ENCODE results near the gene KLHDC1. TPM values are rescaled to one million over a fixed set of nuclear protein-coding genes. Genes with fewer than 3 reads are reported as not detected.
"Not testable (repeated sequence)": the region's sequence is repeated elsewhere in the genome, so short reads cannot be mapped to it uniquely, and the experiment has no call there.

The KLHDC1 gene
- total and polyA plus RNA-seq, 9 donors: 6.7 to 22.9 (median 16.8) TPM

- Histone ChIP-seq H3K27me3 (no peaks in the 10 kb centered on the region), H3K9me3 (no peaks in the 10 kb centered on the region), H3K4me1 (ENCODE audit: insufficient read depth) (peaks cover 13% of the 10 kb centered on the region), H3K36me3 (no peaks in the 10 kb centered on the region), H3K27ac (peak overlapping the region in 1 of 2 donors; percentile 97), H3K4me3 (peak overlapping the region; percentile 99)
- no peak for DNase-seq
- TF ChIP-seq CTCF (IDR thresholded peaks at IDR 0.05): no peak
- intact Hi-C loops (cut with DNase I): loop anchor here in 1 of 4 donors (10.0 kb wide), 2 partner anchors 74 to 134 kb away; partner anchors contain the start of genes DNAAF2 and KLHDC1
- WGBS, 3 donors: 6 to 12% (median 6%) methylated on average over 6 of the region's 6 CpGs
These were observed 76.3 kb downstream of the KLHDC1 start for GRCh38 chr14:49769171-49769570.

GRCh38 chr14:49769581-49770211, 76.8 kb downstream of the KLHDC1 start:
- H3K9me3 ChIP-seq: no peaks in the 10 kb centered on the region
- TF ChIP-seq CTCF (IDR thresholded peaks at IDR 0.05): no peak
- no peak for TF ChIP-seq POLR2A (IDR thresholded peaks at IDR 0.05)
- TF ChIP-seq EP300 (IDR thresholded peaks at IDR 0.05): no peak
- no peaks in the 10 kb centered on the region for H3K27me3 ChIP-seq
- no peak for DNase-seq
- peaks cover 13% of the 10 kb centered on the region for H3K4me1 ChIP-seq (ENCODE audit: insufficient read depth)
- H3K27ac ChIP-seq: peak overlapping the region in 1 of 2 donors; percentile 35
- intact Hi-C loops (cut with DNase I): loop anchor here in 1 of 4 donors (10.0 kb wide), 2 partner anchors 75 to 135 kb away; partner anchors contain the start of genes DNAAF2 and KLHDC1
- no peaks in the 10 kb centered on the region for H3K36me3 ChIP-seq
- peak overlapping the region; percentile 99 for H3K4me3 ChIP-seq
- WGBS, 3 donors: 42 to 67% (median 53%) methylated on average over 15 of the region's 15 CpGs

GRCh38 chr14:49770212-49770817, 77.4 kb downstream of the KLHDC1 start:
- Histone ChIP-seq H3K36me3 (no peaks in the 10 kb centered on the region), H3K4me3 (peak overlapping the region; percentile 99), H3K27ac (peak overlapping the region in 1 of 2 donors; percentile 35), H3K9me3 (no peaks in the 10 kb centered on the region), H3K27me3 (no peaks in the 10 kb centered on the region), H3K4me1 (ENCODE audit: insufficient read depth) (peaks cover 13% of the 10 kb centered on the region)
- no peak for TF ChIP-seq POLR2A (IDR thresholded peaks at IDR 0.05)
- no peak for TF ChIP-seq CTCF (IDR thresholded peaks at IDR 0.05)
- TF ChIP-seq EP300 (IDR thresholded peaks at IDR 0.05): no peak
- no peak for DNase-seq
- 10 to 29% (median 14%) methylated on average over 4 of the region's 4 CpGs for WGBS, 3 donors
- intact Hi-C loops (cut with DNase I): no loop called here

GRCh38 chr14:49771691-49772090, 78.8 kb downstream of the KLHDC1 start:
- peaks cover 11% of the 10 kb centered on the region for H3K4me1 ChIP-seq (ENCODE audit: insufficient read depth)
- H3K27me3 ChIP-seq; H3K4me3 ChIP-seq; H3K27ac ChIP-seq; DNase-seq; H3K9me3 ChIP-seq; intact Hi-C loops (cut with DNase I); H3K36me3 ChIP-seq: not testable (repeated sequence)
- 90 to 92% (median 91%) methylated on average over 10 of the region's 10 CpGs for WGBS, 3 donors

- no peak for DNase-seq
- Histone ChIP-seq H3K27me3 (no peaks in the 10 kb centered on the region), H3K4me3 (no peak overlapping the region), H3K36me3 (no peaks in the 10 kb centered on the region), H3K4me1 (ENCODE audit: insufficient read depth) (peaks cover 9% of the 10 kb centered on the region), H3K27ac (no peak overlapping the region), H3K9me3 (no peaks in the 10 kb centered on the region)
- no peak for TF ChIP-seq POLR2A (IDR thresholded peaks at IDR 0.05)
- no peak for TF ChIP-seq EP300 (IDR thresholded peaks at IDR 0.05)
- no peak for TF ChIP-seq CTCF (IDR thresholded peaks at IDR 0.05)
- intact Hi-C loops (cut with DNase I): no loop called here
- 12 to 51% (median 42%) methylated on average over 1 of the region's 1 CpG for WGBS, 3 donors
These were observed 81.2 kb downstream of the KLHDC1 start for GRCh38 chr14:49774106-49774505.
